ENCODE results near the gene NOD1. TPM values are rescaled to one million over a fixed set of nuclear protein-coding genes. Genes with fewer than 3 reads are reported as not detected.
A peak's percentile ranks its signal among the peaks of the same experiment; 100 is the strongest.

NOD1 gene
- total and polyA plus RNA-seq, 2 of the 8 experiments (the other 6 are each of a cell fraction or from before 2014, with no cell fraction given) = 3.8 to 6.5 TPM

DNA sequence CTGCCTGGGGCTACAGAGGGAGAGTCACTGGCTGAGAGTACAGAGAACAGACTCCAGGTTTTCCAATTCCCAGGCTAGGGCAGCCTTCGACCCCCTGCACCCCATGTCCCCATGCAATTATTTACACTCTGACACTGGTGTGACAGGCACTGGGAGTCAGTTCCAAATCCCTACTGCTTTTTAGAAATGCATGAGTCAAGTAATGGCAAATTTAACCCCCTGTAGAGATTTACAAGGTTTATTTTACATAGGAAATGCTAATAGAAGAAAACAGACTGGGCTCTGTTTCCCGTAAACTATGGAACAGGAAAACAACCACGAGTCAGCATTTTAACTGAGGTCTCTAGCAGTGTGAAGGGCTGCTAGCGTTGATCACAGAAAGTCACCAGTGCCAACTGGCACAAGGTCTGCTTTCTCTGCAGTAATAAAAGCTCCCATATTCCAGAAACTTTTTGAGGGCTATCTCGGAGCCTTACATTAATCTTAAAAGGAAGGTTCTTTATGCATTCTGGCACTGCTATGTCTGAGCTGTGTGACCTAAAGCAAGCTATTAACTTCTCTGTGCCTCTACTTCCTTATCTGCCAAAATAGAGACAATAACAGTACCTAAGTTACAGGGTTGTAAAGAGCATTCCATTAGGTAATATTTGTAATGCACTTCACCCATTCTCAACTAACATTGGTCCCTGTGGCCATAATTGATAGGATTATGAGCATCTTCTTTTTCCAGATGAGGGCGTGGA is 28.2 kb downstream of the NOD1 start:
- H3K9ac ChIP-seq (replicated peaks in 1 of 4; ENCODE audit: extremely low read depth in 1 of 4, low read depth in 3 of 4, low read length in 3 of 4) = no peak overlapping the region
- FAIRE-seq = no peak

More for the DNA sequence above, 28.2 kb downstream of the NOD1 start:
- Histone ChIP-seq H2BK120ac (replicated peaks; ENCODE audit: low read depth, low read length) (no peak overlapping the region), H2BK20ac (ENCODE audit: low read length) (no peak overlapping the region), H3K4me2 (ENCODE audit: insufficient read depth in 1 of 2, low read depth in 2 of 2, low read length in 2 of 2) (no peak overlapping the region; a peak in 1 of 4 replicates), H3K79me1 (ENCODE audit: low read depth, low read length) (0 out of 2 replicates have a peak, but pooled peaks cover 3% of the 10 kb centered on the region), H4K20me1 (replicated peaks in 1 of 2; ENCODE audit: control insufficient read depth in 1 of 2, insufficient read depth in 2 of 2, low read length in 2 of 2) (no peaks in the 10 kb centered on the region), H3K4ac (replicated peaks; ENCODE audit: insufficient read length, low read depth, low read length) (no peak overlapping the region), H2BK15ac (ENCODE audit: low read length) (no peak overlapping the region), H3K9me3 (ENCODE audit: insufficient read depth in 2 of 2, low read depth in 1 of 2, low read length in 1 of 2) (no peaks in the 10 kb centered on the region), H3K14ac (ENCODE audit: insufficient read length) (no peak overlapping the region), H3K56ac (replicated peaks; ENCODE audit: insufficient read length, low read depth, low read length) (no peak overlapping the region), H2BK12ac (ENCODE audit: low read depth, low read length) (no peak overlapping the region), H3K18ac (ENCODE audit: extremely low read depth, low read length) (no peak overlapping the region), H4K5ac (ENCODE audit: insufficient read length, low read depth, low read length) (no peak overlapping the region), H3K79me2 (ENCODE audit: control insufficient read depth in 1 of 2, insufficient read depth in 2 of 2, low read length in 2 of 2) (no peaks in the 10 kb centered on the region), H2AFZ (ENCODE audit: low read length) (no peak overlapping the region), H4K8ac (ENCODE audit: extremely low read depth, insufficient read depth, low read length) (no peak overlapping the region), H3K23me2 (ENCODE audit: low read depth, low read length) (no peaks in the 10 kb centered on the region), H3K4me1 (replicated peaks in 1 of 4; ENCODE audit: control insufficient read depth in 3 of 4, insufficient read depth in 4 of 4, low read length in 3 of 4) (peaks cover 0 to 9% (median 3%) of the 10 kb centered on the region in 4 experiments; a peak in 3 of 7 replicates), H3K23ac (ENCODE audit: insufficient read length) (no peak overlapping the region), H2AK5ac (ENCODE audit: low read depth, low read length) (no peak overlapping the region), H3K4me3 (ENCODE audit: extremely low read depth in 1 of 4, insufficient read depth in 2 of 4, low read depth in 3 of 4, low read length in 4 of 4) (no peak overlapping the region), H4K91ac (replicated peaks; ENCODE audit: insufficient read length, low read length) (no peak overlapping the region), H3K36me3 (ENCODE audit: control insufficient read depth in 2 of 4, insufficient read depth in 4 of 4, low read length in 3 of 4) (0 out of 8 replicates have a peak, but pooled peaks cover 0 to 2% (median 0%) of the 10 kb centered on the region in 4 experiments), H3K27me3 (replicated peaks in 1 of 4; ENCODE audit: control insufficient read depth in 3 of 4, extremely low read depth in 1 of 4, insufficient read depth in 3 of 4, low read length in 3 of 4) (no peaks in the 10 kb centered on the region), H3K27ac (ENCODE audit: low read depth, low read length) (no peak overlapping the region), H2BK5ac (ENCODE audit: low read depth, low read length) (no peak overlapping the region)
- ChIA-PET POLR2A (ENCODE audit: partially characterized antibody) (interaction anchor here (1.1 to 1.7 kb wide), 2 partner anchors 21 to 28 kb away, joined by 3 to 4 read pairs; no protein-coding TSS in a partner anchor), CTCF (ENCODE audit: partially characterized antibody) (interaction anchor here (1.0 to 1.8 kb wide), 2 partner anchors 15 to 174 kb away, joined by 3 to 5 read pairs; no protein-coding TSS in a partner anchor)
- TF ChIP-seq CHD1 (IDR thresholded peaks at IDR 0.05; ENCODE audit: low read depth, low read length) (no peak), MAFK (IDR thresholded peaks at IDR 0.05; ENCODE audit: low read depth, low read length) (peak; percentile 90), BACH1 (IDR thresholded peaks at IDR 0.05; ENCODE audit: low read length) (peak; percentile 80), TEAD4 (IDR thresholded peaks at IDR 0.05; ENCODE audit: low read depth, low read length) (no peak), HDAC6 (IDR thresholded peaks at IDR 0.05; ENCODE audit: low read depth, low read length) (no peak), CBX8 (IDR thresholded peaks at IDR 0.05; ENCODE audit: borderline replicate concordance, low read depth, low read length) (no peak), SP1 (IDR thresholded peaks at IDR 0.05; ENCODE audit: low read depth, low read length) (no peak), TAF1 (IDR thresholded peaks at IDR 0.05; ENCODE audit: low read depth, low read length) (no peak), GABPA (IDR thresholded peaks at IDR 0.05; ENCODE audit: borderline replicate concordance, insufficient read depth, low read length) (no peak)
- DNase-seq (ENCODE audit: low read depth in 1 of 2, low spot score in 2 of 2) = no peak
- 62% methylated on average over 6 of the region's 6 CpGs; no CpG with 5 or more reads in 1 of the 2 experiments for WGBS, 2 experiments (ENCODE audit: extremely low coverage in 1 of 2, insufficient coverage in 1 of 2, insufficient read length in 1 of 2, insufficient replicate concordance in 2 of 2, low coverage in 1 of 2, low lambda C conversion rate in 2 of 2, missing lambda C conversion rate in 1 of 2)

Data from H1 (cell line).